ENCODE measurements around the gene TSBP1. TPM values are rescaled to one million over a fixed set of nuclear protein-coding genes. Genes with fewer than 3 reads are reported as not detected.

The TSBP1 gene
- total RNA-seq: not detected

GRCh38 chr6:32371803-32372202, at the start of gene TSBP1:
Gene TSBP1, minus strand, starts transcription at chr6:32371903. Its CDS starts 197 bp downstream, at chr6:32371706.
- no peaks in the 10 kb centered on the region for H3K9me3 ChIP-seq
- H3K4me1 ChIP-seq: peaks cover 0 to 8% (median 0%) of the 10 kb centered on the region in 4 donors
- DNase-seq: no peak
- H3K27ac ChIP-seq: no peak within 1 kb of the TSS
- no peaks in the 10 kb centered on the region for H3K36me3 ChIP-seq
- TF ChIP-seq, protein P1, sequence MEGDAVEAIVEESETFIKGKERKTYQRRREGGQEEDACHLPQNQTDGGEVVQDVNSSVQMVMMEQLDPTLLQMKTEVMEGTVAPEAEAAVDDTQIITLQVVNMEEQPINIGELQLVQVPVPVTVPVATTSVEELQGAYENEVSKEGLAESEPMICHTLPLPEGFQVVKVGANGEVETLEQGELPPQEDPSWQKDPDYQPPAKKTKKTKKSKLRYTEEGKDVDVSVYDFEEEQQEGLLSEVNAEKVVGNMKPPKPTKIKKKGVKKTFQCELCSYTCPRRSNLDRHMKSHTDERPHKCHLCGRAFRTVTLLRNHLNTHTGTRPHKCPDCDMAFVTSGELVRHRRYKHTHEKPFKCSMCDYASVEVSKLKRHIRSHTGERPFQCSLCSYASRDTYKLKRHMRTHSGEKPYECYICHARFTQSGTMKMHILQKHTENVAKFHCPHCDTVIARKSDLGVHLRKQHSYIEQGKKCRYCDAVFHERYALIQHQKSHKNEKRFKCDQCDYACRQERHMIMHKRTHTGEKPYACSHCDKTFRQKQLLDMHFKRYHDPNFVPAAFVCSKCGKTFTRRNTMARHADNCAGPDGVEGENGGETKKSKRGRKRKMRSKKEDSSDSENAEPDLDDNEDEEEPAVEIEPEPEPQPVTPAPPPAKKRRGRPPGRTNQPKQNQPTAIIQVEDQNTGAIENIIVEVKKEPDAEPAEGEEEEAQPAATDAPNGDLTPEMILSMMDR (IDR thresholded peaks at IDR 0.05): no peak
- TF ChIP-seq POLR2A (IDR thresholded peaks at IDR 0.05): no peak
- H3K27me3 ChIP-seq: no peaks in the 10 kb centered on the region
- H3K4me3 ChIP-seq: no peak within 1 kb of the TSS

DNA sequence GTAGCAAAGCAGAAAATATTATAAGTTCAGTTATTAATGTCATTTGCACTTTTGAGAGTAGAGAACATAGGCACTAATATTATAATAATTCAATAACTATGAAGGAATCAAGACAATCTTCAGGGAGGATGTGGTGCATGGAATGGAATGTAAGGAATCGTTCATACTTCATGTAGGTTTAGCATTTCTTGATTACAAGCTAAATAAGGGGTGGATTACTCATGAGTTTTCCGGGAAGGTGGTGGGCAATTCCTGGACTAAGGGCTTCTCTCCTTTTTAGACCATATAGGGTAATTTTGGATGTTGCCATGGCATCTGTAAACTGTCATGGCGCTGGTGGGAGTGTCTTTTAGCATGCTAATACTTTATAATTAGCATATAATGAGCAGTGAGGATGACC, 44.3 kb upstream of the TSBP1 start:
- Histone ChIP-seq H3K27me3 (no peaks in the 10 kb centered on the region), H3K4me1 (peaks cover 0 to 17% (median 3%) of the 10 kb centered on the region in 4 donors), H3K4me3 (no peak overlapping the region), H3K9me3 (no peaks in the 10 kb centered on the region), H3K36me3 (no peaks in the 10 kb centered on the region), H3K27ac (no peak overlapping the region)
- TF ChIP-seq, protein P1 (IDR thresholded peaks at IDR 0.05): no peak
- no peak for TF ChIP-seq POLR2A (IDR thresholded peaks at IDR 0.05)
- DNase-seq: no peak

GRCh38 chr6:32415521-32416019, 43.9 kb upstream of the TSBP1 start:
- H3K4me1 ChIP-seq: peaks cover 0 to 17% (median 3%) of the 10 kb centered on the region in 4 donors
- DNase-seq: peak; percentile 75 to 94 (median 84)
- H3K36me3 ChIP-seq: no peaks in the 10 kb centered on the region
- H3K9me3 ChIP-seq: no peaks in the 10 kb centered on the region
- H3K27ac ChIP-seq: no peak overlapping the region
- peak overlapping the region in 1 of 4 donors; percentile 11 for H3K4me3 ChIP-seq
- no peaks in the 10 kb centered on the region for H3K27me3 ChIP-seq
- TF ChIP-seq, protein P1 (IDR thresholded peaks at IDR 0.05): peak; percentile 94 to 99 (median 98)
- TF ChIP-seq POLR2A (IDR thresholded peaks at IDR 0.05): no peak

- no peaks in the 10 kb centered on the region for H3K27me3 ChIP-seq
- H3K36me3 ChIP-seq: no peaks in the 10 kb centered on the region
- peaks cover 0 to 17% (median 3%) of the 10 kb centered on the region in 4 donors for H3K4me1 ChIP-seq
- TF ChIP-seq POLR2A (IDR thresholded peaks at IDR 0.05): no peak
- TF ChIP-seq, protein P1 (IDR thresholded peaks at IDR 0.05): peak; percentile 89 to 95 (median 91)
- no peaks in the 10 kb centered on the region for H3K9me3 ChIP-seq
- DNase-seq: peak; percentile 78 to 92 (median 91)
- H3K4me3 ChIP-seq: no peak overlapping the region
- no peak overlapping the region for H3K27ac ChIP-seq
These were observed 41.8 kb upstream of the TSBP1 start for GRCh38 chr6:32413427-32414047.

- H3K4me1 ChIP-seq: peaks cover 0 to 17% (median 3%) of the 10 kb centered on the region in 4 donors
- H3K27me3 ChIP-seq: no peaks in the 10 kb centered on the region
- no peaks in the 10 kb centered on the region for H3K9me3 ChIP-seq
- H3K36me3 ChIP-seq: no peaks in the 10 kb centered on the region
- peak in 1 of 2 donors; percentile 16 for TF ChIP-seq POLR2A (IDR thresholded peaks at IDR 0.05)
- TF ChIP-seq, protein P1 (IDR thresholded peaks at IDR 0.05): no peak
- peak overlapping the region in 2 of 4 donors; percentile 26 to 28 for H3K4me3 ChIP-seq
- peak overlapping the region in 3 of 4 donors; percentile 56 to 90 (median 83) for H3K27ac ChIP-seq
- DNase-seq: peak in 2 of 3 donors; percentile 56 to 63
These were observed 40.0 kb upstream of the TSBP1 start for GRCh38 chr6:32411566-32412327.
